ENCODE measurements around the gene SHBG.

DNA sequence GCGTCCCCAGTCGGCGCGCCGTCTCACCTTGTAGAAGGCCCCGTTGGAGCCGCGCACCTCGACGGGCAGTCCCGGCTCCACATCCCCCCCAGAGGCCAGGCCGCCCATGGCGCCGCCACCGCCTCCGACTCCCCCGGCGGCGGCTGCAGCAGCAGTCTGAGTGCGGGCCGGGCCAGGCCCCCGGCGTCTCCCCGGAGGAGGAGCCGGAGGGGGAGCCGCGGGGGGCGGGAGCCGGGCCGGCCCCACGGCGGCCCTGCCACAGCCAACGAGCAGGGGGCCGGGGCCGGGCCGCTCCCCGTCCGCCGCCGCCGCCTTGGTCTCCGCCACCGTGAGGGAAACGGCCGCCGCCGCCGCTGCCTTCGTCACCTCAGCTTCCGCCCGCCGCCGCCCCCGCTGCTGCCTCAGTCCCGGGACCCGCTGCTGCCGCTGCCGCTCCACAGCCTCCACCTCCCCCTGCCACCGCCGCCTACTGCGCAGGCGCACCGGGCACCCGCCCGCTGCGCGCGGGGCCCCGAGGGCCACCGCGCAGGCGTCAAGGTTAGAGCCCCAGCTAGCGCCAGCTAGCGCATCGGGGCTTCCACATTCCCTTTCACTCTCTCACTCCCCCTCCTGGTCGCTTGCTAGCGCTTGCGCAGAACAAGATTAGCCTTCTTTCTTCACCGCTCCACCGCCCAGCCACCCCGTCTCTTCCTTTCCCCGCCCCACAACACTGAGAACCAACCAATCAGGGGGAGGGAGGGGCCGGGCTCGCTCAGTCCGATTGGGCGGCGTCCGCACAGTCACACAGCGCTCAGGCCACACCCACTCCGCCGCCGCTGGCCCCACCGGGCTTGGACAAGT is 15.3 kb upstream of the SHBG start, which contains the start of gene FXR2:
- TF ChIP-seq CTCF (IDR thresholded peaks at IDR 0.05; ENCODE audit: low read depth, low read length, poor library complexity, severe bottlenecking) (peak; percentile 63), EZH2phosphoT487 (IDR thresholded peaks at IDR 0.05; ENCODE audit: borderline replicate concordance, low read length) (no peak)

Measured in DOHH2 (cell line).